ENCODE data around the gene PRG3.

GRCh38 chr11:57375490-57375889 is 5.5 kb downstream of the PRG3 start:
- TF ChIP-seq, protein P1, sequence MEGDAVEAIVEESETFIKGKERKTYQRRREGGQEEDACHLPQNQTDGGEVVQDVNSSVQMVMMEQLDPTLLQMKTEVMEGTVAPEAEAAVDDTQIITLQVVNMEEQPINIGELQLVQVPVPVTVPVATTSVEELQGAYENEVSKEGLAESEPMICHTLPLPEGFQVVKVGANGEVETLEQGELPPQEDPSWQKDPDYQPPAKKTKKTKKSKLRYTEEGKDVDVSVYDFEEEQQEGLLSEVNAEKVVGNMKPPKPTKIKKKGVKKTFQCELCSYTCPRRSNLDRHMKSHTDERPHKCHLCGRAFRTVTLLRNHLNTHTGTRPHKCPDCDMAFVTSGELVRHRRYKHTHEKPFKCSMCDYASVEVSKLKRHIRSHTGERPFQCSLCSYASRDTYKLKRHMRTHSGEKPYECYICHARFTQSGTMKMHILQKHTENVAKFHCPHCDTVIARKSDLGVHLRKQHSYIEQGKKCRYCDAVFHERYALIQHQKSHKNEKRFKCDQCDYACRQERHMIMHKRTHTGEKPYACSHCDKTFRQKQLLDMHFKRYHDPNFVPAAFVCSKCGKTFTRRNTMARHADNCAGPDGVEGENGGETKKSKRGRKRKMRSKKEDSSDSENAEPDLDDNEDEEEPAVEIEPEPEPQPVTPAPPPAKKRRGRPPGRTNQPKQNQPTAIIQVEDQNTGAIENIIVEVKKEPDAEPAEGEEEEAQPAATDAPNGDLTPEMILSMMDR (IDR thresholded peaks at IDR 0.05; ENCODE audit: low read depth, low read length): no peak
- TF ChIP-seq EZH2phosphoT487 (IDR thresholded peaks at IDR 0.05; ENCODE audit: low read depth): no peak
